HFFc6 (cell line): ENCODE measurements around the gene SLC38A3. TPM values are rescaled to one million over a fixed set of nuclear protein-coding genes. Genes with fewer than 3 reads are reported as not detected.

Experiments used
- DNase-seq: peaks from one replicate; pipeline ENCODE4 v3.0.0-alpha.2; 2018
- H3K27ac Mint-ChIP-seq: 2 replicates; pipeline ENCODE4 v1.8.0; 2020; ENCODE audit warnings: mild to moderate bottlenecking, mixed read lengths
- H3K27me3 Mint-ChIP-seq: 2 replicates; pipeline ENCODE4 v1.8.0; 2021; ENCODE audit warnings: mild to moderate bottlenecking, moderate library complexity, mixed read lengths; ENCODE audit not compliant: insufficient read depth
- H3K36me3 Mint-ChIP-seq: 2 replicates; pipeline ENCODE4 v1.8.0; 2021; ENCODE audit warnings: low read depth, mixed read lengths
- H3K4me1 Mint-ChIP-seq: 2 replicates; pipeline ENCODE4 v1.8.0; 2020; ENCODE audit warnings: low read depth, mixed read lengths
- H3K4me3 Mint-ChIP-seq: 2 replicates; pipeline ENCODE4 v1.8.0; 2020; ENCODE audit warnings: mild to moderate bottlenecking, moderate library complexity, mixed read lengths
- H3K9me3 Mint-ChIP-seq: 2 replicates; pipeline ENCODE4 v1.8.0; 2020; ENCODE audit warnings: mild to moderate bottlenecking, mixed read lengths
- total RNA-seq, 6 experiments: library from RNA; stranded (reverse); fragmentation: NEBNext Ultra II Directional; extraction: Animal tissue kit (Norgen Biotek cat#: 25700); gene quantifications; 2 replicates in 1 of 6; 3 replicates in 5 of 6; pipeline ENCODE4 v1.2.3, GENCODE V29; 2021
- TF ChIP-seq, protein P1 (sequence below): fragments of 200-600 bp; sonication (generic); IDR thresholded peaks from 2 replicates; pipeline ENCODE4 v1.5.0; 2021; ENCODE audit warnings: antibody characterized with exemption, mild to moderate bottlenecking

The SLC38A3 gene
- total RNA-seq, 6 experiments from 2014 or later, result 0.16 to 0.24 TPM; not detected in 4

DNA sequence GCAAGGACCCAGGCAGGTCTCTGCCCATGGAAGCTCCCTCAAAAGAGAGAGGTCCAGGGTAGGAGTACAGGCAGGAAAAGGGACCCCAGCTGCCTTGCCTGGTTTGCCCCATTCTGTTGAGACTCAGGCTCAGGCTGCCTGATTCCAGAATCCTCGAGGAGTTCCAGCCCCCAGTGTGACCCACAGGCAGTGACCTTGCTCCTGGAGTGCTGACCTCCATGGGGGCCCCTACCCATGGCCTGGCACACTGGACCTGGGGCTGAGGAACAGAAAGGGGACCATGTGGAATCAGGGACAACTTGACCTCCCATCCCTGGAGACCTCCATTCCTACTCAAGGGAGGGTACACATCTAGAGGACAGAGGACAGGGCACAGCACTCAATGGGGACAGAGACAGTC is 60.5 kb downstream of the SLC38A3 start:
- DNase-seq, result no peak
- peak overlapping the region; percentile 80 for H3K27ac Mint-ChIP-seq
- H3K36me3 Mint-ChIP-seq, result no peaks in the 10 kb centered on the region
- peaks cover 12% of the 10 kb centered on the region for H3K27me3 Mint-ChIP-seq
- peaks cover 65% of the 10 kb centered on the region for H3K4me1 Mint-ChIP-seq
- H3K4me3 Mint-ChIP-seq, result peak overlapping the region; percentile 25; the same call in 1 of the 2 replicates
- TF ChIP-seq, protein P1, sequence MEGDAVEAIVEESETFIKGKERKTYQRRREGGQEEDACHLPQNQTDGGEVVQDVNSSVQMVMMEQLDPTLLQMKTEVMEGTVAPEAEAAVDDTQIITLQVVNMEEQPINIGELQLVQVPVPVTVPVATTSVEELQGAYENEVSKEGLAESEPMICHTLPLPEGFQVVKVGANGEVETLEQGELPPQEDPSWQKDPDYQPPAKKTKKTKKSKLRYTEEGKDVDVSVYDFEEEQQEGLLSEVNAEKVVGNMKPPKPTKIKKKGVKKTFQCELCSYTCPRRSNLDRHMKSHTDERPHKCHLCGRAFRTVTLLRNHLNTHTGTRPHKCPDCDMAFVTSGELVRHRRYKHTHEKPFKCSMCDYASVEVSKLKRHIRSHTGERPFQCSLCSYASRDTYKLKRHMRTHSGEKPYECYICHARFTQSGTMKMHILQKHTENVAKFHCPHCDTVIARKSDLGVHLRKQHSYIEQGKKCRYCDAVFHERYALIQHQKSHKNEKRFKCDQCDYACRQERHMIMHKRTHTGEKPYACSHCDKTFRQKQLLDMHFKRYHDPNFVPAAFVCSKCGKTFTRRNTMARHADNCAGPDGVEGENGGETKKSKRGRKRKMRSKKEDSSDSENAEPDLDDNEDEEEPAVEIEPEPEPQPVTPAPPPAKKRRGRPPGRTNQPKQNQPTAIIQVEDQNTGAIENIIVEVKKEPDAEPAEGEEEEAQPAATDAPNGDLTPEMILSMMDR, result no peak
- no peaks in the 10 kb centered on the region for H3K9me3 Mint-ChIP-seq

DNA sequence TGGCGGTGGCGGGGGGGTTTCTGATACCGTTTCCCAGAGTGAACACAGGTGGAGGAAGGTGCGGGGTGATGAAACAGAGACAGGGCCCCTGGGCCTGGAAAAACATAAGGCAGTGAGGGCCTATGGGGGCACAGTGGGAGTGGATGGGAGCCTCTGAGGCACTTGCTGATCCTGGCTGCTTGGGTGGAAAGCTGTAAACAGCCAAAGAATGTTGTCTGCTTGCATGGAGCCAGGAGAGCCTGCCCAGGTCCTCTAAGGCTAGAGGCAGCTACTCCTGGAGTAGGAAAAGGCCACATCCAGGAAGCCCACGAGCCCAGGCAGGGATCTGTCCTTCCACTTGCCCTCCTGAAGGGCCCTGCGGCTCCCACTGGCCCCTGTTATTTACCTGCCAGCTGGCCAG is 60.9 kb downstream of the SLC38A3 start:
- Mint-ChIP-seq H3K27ac (peak overlapping the region; percentile 80), H3K4me1 (peaks cover 70% of the 10 kb centered on the region)

DNA sequence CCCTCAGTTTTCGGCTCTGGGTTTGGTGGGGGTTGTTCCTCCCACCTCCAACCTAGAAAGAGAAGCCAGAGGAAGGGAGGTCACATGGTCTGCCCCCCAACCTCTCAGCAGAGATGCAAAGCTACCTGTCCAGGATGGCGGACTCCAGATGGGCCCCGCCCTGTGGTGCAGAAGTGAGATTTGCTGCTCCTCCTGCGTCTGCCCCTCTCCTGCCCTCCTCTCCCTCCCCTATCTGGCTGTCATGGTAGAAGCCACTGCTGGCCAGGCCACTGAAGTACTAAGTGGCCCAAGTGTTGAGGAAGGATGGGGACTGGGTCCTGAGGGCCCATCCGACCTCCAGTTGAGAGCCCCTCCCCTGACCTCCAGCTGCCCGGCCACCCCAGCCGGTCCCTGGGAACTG is 61.8 kb downstream of the SLC38A3 start:
- Mint-ChIP-seq H3K36me3 (no peaks in the 10 kb centered on the region), H3K4me1 (peaks cover 78% of the 10 kb centered on the region), H3K27ac (peak overlapping the region; percentile 80; the same call in 1 of the 2 replicates), H3K9me3 (no peaks in the 10 kb centered on the region), H3K27me3 (peaks cover 10% of the 10 kb centered on the region), H3K4me3 (peak overlapping the region; percentile 65)
- no peak for DNase-seq
- TF ChIP-seq, protein P1, result no peak

More for the DNA sequence above, 60.9 kb downstream of the SLC38A3 start:
- Mint-ChIP-seq H3K9me3 (no peaks in the 10 kb centered on the region), H3K27me3 (peaks cover 12% of the 10 kb centered on the region), H3K36me3 (no peaks in the 10 kb centered on the region), H3K4me3 (peak overlapping the region; percentile 25; the same call in 1 of the 2 replicates)
- DNase-seq, result no peak
- TF ChIP-seq, protein P1, result no peak

DNA sequence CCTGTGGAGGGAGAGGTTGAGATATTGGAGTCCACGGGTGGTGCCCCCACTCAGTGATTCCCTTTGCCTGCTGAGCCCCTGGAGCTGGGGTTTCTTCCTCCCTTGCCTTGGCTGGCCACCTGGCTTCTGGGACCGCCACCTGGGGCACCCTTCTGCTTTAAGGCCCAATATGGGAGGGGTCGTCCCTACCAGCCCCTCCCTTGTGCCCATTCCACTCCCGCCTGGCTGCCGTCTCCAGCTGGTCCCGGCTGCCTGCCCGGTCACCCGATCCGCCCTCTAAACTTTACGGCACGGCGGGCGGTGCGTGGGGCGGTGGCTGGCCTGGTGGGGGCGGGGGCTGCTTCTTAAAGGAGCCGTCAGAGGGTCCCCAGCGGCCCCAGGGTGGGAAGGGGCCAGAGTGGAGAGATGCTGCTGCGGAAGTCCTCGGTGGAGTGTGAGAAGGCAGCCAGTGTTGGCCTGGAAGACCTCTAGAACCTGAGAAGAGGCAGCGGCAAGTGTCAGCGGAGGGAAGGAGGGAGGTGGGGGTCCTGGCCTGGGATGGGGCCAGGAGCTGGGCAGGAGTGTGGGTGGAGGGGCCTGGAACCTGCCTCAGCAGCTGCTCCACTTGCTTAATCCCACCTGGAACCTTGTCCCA is 62.3 kb downstream of the SLC38A3 start:
- Mint-ChIP-seq H3K27ac (peak overlapping the region; percentile 46; the same call in 1 of the 2 replicates), H3K4me1 (peaks cover 78% of the 10 kb centered on the region), H3K36me3 (no peaks in the 10 kb centered on the region), H3K27me3 (peaks cover 10% of the 10 kb centered on the region), H3K4me3 (peak overlapping the region; percentile 65), H3K9me3 (no peaks in the 10 kb centered on the region)
- no peak for DNase-seq
- TF ChIP-seq, protein P1, result no peak

DNA sequence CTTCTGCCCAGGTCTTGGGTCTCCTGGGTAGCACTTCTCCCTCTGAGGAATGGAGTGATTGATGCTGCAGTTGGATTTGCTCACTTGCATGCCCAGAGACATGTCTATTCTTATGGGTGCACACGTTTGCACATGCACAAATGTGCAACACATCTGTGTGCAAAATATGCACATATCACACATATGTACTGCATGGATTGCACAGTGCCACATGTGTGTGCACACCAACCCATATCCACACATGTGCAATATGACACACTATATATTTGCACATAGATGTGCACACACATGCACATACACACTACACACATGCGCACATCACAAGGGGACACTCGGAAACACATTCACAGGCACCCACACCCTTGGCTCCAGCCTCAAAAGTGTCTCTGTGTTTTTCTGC is 63.2 kb downstream of the SLC38A3 start:
- peaks cover 10% of the 10 kb centered on the region for H3K27me3 Mint-ChIP-seq
- no peak for DNase-seq
- no peaks in the 10 kb centered on the region for H3K36me3 Mint-ChIP-seq
- H3K4me3 Mint-ChIP-seq, result peak overlapping the region; percentile 39
- H3K4me1 Mint-ChIP-seq, result peaks cover 79% of the 10 kb centered on the region
- no peaks in the 10 kb centered on the region for H3K9me3 Mint-ChIP-seq
- H3K27ac Mint-ChIP-seq, result peak overlapping the region; percentile 84
- TF ChIP-seq, protein P1, result no peak
